ENCODE data around the gene HSP90AB1.

Gene HSP90AB1

GRCh38 chr6:44284121-44284520 is 37.2 kb downstream of the HSP90AB1 start:
- Histone ChIP-seq H3K27ac (no peak overlapping the region), H3K27me3 (replicated peaks) (peaks cover 4% of the 10 kb centered on the region), H3K4me3 (ENCODE audit: low read depth, low read length) (no peak overlapping the region), H3K36me3 (replicated peaks) (no peaks in the 10 kb centered on the region)
- no peak for TF ChIP-seq CTCF (IDR thresholded peaks at IDR 0.05; ENCODE audit: low read depth, low read length, missing control alignments)
- in situ Hi-C loops (cut with HindIII; ENCODE audit: low pct_ligation_motif_present, low sequenced_read_pairs): no loop called here
- no peak for DNase-seq

DNA sequence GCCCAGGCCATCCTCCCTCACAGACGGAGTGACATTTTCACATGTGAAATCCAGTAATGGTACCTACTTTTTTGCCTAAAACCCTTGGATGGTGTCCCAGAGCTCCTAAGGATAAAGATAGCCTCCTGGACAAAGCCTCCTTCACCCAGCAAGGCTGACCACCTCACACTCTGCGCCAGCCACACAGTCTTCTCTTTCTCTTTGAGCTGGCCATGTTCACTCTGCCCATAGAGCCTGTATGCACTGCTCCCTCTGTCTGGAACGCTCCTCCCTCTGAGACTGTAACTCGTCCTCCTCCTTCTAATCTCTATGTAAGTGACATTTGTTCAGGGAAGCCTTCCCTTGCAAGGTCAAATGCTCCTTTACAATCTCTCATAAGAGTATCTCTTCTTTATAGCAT is 38.0 kb downstream of the HSP90AB1 start:
- Histone ChIP-seq H3K36me3 (replicated peaks) (no peaks in the 10 kb centered on the region), H3K27ac (no peak overlapping the region), H3K27me3 (replicated peaks) (peaks cover 4% of the 10 kb centered on the region), H3K4me3 (ENCODE audit: low read depth, low read length) (no peak overlapping the region)
- in situ Hi-C loops (cut with HindIII; ENCODE audit: low pct_ligation_motif_present, low sequenced_read_pairs): no loop called here
- no peak for DNase-seq
- TF ChIP-seq CTCF (IDR thresholded peaks at IDR 0.05; ENCODE audit: low read depth, low read length, missing control alignments): no peak

- H3K27me3 ChIP-seq (replicated peaks): peaks cover 4% of the 10 kb centered on the region
- peak; percentile 25 for DNase-seq
- no peak for TF ChIP-seq CTCF (IDR thresholded peaks at IDR 0.05; ENCODE audit: low read depth, low read length, missing control alignments)
- in situ Hi-C loops (cut with HindIII; ENCODE audit: low pct_ligation_motif_present, low sequenced_read_pairs): no loop called here
- H3K4me3 ChIP-seq (ENCODE audit: low read depth, low read length): no peak overlapping the region
- H3K27ac ChIP-seq: no peak overlapping the region
- H3K36me3 ChIP-seq (replicated peaks): no peaks in the 10 kb centered on the region
Observed at GRCh38 chr6:44285552-44286284, 38.8 kb downstream of the HSP90AB1 start.

- peaks cover 4% of the 10 kb centered on the region for H3K27me3 ChIP-seq (replicated peaks)
- in situ Hi-C loops (cut with HindIII; ENCODE audit: low pct_ligation_motif_present, low sequenced_read_pairs): no loop called here
- DNase-seq: no peak
Observed at GRCh38 chr6:44286285-44286565, 39.3 kb downstream of the HSP90AB1 start.

GRCh38 chr6:44286747-44287146 is 39.8 kb downstream of the HSP90AB1 start:
- H3K27me3 ChIP-seq (replicated peaks): peaks cover 7% of the 10 kb centered on the region
- no peak for TF ChIP-seq CTCF (IDR thresholded peaks at IDR 0.05; ENCODE audit: low read depth, low read length, missing control alignments)

More at GRCh38 chr6:44286285-44286565, 39.3 kb downstream of the HSP90AB1 start:
- no peak for TF ChIP-seq CTCF (IDR thresholded peaks at IDR 0.05; ENCODE audit: low read depth, low read length, missing control alignments)
- Histone ChIP-seq H3K4me3 (ENCODE audit: low read depth, low read length) (no peak overlapping the region), H3K36me3 (replicated peaks) (no peaks in the 10 kb centered on the region), H3K27ac (no peak overlapping the region)

GRCh38 chr6:44289726-44290260 is 42.9 kb downstream of the HSP90AB1 start:
- DNase-seq: no peak
- Histone ChIP-seq H3K36me3 (replicated peaks) (no peaks in the 10 kb centered on the region), H3K27ac (no peak overlapping the region), H3K27me3 (replicated peaks) (peaks cover 5% of the 10 kb centered on the region), H3K4me3 (ENCODE audit: low read depth, low read length) (no peak overlapping the region)
- no peak for TF ChIP-seq CTCF (IDR thresholded peaks at IDR 0.05; ENCODE audit: low read depth, low read length, missing control alignments)
- in situ Hi-C loops (cut with HindIII; ENCODE audit: low pct_ligation_motif_present, low sequenced_read_pairs): no loop called here

More at GRCh38 chr6:44286747-44287146, 39.8 kb downstream of the HSP90AB1 start:
- H3K4me3 ChIP-seq (ENCODE audit: low read depth, low read length): no peak overlapping the region
- no peak overlapping the region for H3K27ac ChIP-seq
- no peaks in the 10 kb centered on the region for H3K36me3 ChIP-seq (replicated peaks)
- DNase-seq: no peak
- in situ Hi-C loops (cut with HindIII; ENCODE audit: low pct_ligation_motif_present, low sequenced_read_pairs): no loop called here

Data from brain microvascular endothelial cell (primary cell).